ENCODE data around the gene NUP37. TPM values are rescaled to one million over a fixed set of nuclear protein-coding genes. Genes with fewer than 3 reads are reported as not detected.

NUP37 gene
- total and polyA plus RNA-seq, 9 of the 15 experiments (the other 6 are each of a cell fraction or from before 2014, with no cell fraction given): 72.2 to 429 (median 170) TPM

DNA sequence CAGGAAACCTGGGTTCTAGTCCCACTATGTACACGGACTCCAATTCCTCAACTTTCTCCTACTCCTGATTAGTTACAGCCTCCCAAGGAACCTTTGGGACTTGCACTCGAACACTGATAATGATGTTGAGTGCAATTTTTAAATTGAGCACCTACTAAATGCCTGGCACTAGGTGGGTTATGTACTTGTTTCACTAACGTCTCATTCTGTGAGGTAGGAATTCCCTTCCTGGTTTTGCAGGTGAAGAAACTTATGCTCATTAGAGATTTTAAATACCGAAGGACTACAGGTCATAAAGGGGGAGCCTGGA lies 605 bp upstream of the NUP37 start (continued):
- no peak for TF ChIP-seq HSF4 (CRISPR knock-in tag; IDR thresholded peaks at IDR 0.05; ENCODE audit: borderline replicate concordance)
- no peak for TF ChIP-seq NCOA6 (IDR thresholded peaks at IDR 0.05)
- TF ChIP-seq ZNF354B (CRISPR knock-in tag; IDR thresholded peaks at IDR 0.05): no peak
- no peak for TF ChIP-seq THRAP3 (IDR thresholded peaks at IDR 0.05; ENCODE audit: borderline replicate concordance)
- TF ChIP-seq, protein P1, sequence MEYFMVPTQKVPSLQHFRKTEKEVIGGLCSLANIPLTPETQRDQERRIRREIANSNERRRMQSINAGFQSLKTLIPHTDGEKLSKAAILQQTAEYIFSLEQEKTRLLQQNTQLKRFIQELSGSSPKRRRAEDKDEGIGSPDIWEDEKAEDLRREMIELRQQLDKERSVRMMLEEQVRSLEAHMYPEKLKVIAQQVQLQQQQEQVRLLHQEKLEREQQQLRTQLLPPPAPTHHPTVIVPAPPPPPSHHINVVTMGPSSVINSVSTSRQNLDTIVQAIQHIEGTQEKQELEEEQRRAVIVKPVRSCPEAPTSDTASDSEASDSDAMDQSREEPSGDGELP (CRISPR knock-in tag; IDR thresholded peaks at IDR 0.05; ENCODE audit: borderline replicate concordance): no peak
- TF ChIP-seq MAFF (IDR thresholded peaks at IDR 0.05; ENCODE audit: low read length): no peak
- peak; percentile 64 for TF ChIP-seq ZNF134 (CRISPR knock-in tag; conservative IDR thresholded peaks at IDR 0.05)
- TF ChIP-seq C11orf30 (IDR thresholded peaks at IDR 0.05; ENCODE audit: low read depth): no peak
- TF ChIP-seq SRF (CRISPR knock-in tag; IDR thresholded peaks at IDR 0.05): no peak
- TF ChIP-seq TAF15 (IDR thresholded peaks at IDR 0.05; ENCODE audit: low read depth, low read length): no peak

DNA sequence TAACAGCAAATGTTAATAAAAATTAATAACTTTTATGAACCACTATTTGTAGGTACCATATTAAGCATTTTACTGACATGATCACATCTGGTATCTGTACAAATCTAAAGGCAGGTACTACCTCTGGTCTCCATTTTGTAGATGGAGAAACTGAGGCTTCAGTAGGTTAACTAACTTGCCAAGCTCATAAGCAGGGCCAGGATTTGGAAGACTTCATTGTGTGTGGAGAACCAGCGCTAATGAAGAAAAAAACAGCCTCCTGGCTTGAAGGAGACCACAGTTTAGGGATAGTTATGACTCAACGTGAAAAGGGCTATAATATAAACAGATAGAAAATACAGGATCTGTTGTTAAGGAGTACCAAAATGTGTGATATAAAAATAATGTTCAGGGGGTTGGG lies 1.0 kb downstream of the NUP37 start:
- H3K4me1 ChIP-seq (replicated peaks in 1 of 2; ENCODE audit: control insufficient read depth in 2 of 2, insufficient read depth in 2 of 2, low read length in 2 of 2): peaks cover 0 to 8% of the 10 kb centered on the region in 2 experiments; a peak in 2 of 5 replicates
- ATAC-seq (no peak), FAIRE-seq (no peak), DNase-seq (ENCODE audit: extremely low read depth in 1 of 4, low spot score in 3 of 4) (no peak)
- peaks cover 57% of the 10 kb centered on the region for H3K36me3 ChIP-seq (ENCODE audit: control insufficient read depth, insufficient read depth, low read length)
- CTCF ChIA-PET (ENCODE audit: low intra/inter-chr PET ratio): no interaction called here
- intact Hi-C loops (cut with micrococcal nuclease) (no loop called here), in situ Hi-C loops (cut with MboI) (loop anchor here (10.0 kb wide), 1 partner anchor 1686 kb away; no protein-coding TSS in a partner anchor)
- H3K4me3 ChIP-seq: peak overlapping the region; percentile 84
- H3K9me3 ChIP-seq (replicated peaks; ENCODE audit: control insufficient read depth, insufficient read depth, low read depth, low read length): no peaks in the 10 kb centered on the region
- no TSS peak for BruUV-seq (replicated peaks)
- H3K9ac ChIP-seq (ENCODE audit: insufficient read depth in 1 of 2, low read depth in 2 of 2, low read length in 2 of 2): peak overlapping the region in 1 of 2 experiments; percentile 95; a peak in 3 of 4 replicates
- H3K4me2 ChIP-seq (ENCODE audit: insufficient read depth, low read length): peak overlapping the region; percentile 98
- H3K79me2 ChIP-seq (ENCODE audit: control insufficient read depth, insufficient read depth, low read length): peaks cover 56% of the 10 kb centered on the region
- H3K27me3 ChIP-seq (ENCODE audit: control insufficient read depth in 2 of 2, insufficient read depth in 2 of 2, low read length in 2 of 2): no peaks in the 10 kb centered on the region
- POLR2A ChIA-PET: interaction anchor here (2.2 kb wide), 1 partner anchor 8 kb away, joined by 7 read pairs; no protein-coding TSS in a partner anchor
- H4K20me1 ChIP-seq (replicated peaks; ENCODE audit: control insufficient read depth, insufficient read depth, low read length): no peaks in the 10 kb centered on the region
- H3K9me1 ChIP-seq (ENCODE audit: control insufficient read depth, insufficient read depth, low read length): no peaks in the 10 kb centered on the region
- 7% methylated on average over 2 of the region's 2 CpGs for WGBS (ENCODE audit: insufficient coverage, low coverage, missing lambda C conversion rate)
- peak overlapping the region; percentile 85; the same call in 1 of the 3 replicates for H3K27ac ChIP-seq (ENCODE audit: extremely low read depth, low read depth, low read length)
- H2AFZ ChIP-seq (ENCODE audit: low read depth, low read length): peak overlapping the region; percentile 97; the same call in 1 of the 2 replicates
- TF ChIP-seq ERF (CRISPR knock-in tag; IDR thresholded peaks at IDR 0.05) (no peak), ZFP1 (CRISPR knock-in tag; IDR thresholded peaks at IDR 0.05) (no peak), HEY1 (CRISPR knock-in tag; IDR thresholded peaks at IDR 0.05; ENCODE audit: borderline replicate concordance) (no peak), ZNF263 (CRISPR knock-in tag; IDR thresholded peaks at IDR 0.05; ENCODE audit: borderline replicate concordance) (no peak), NFXL1 (CRISPR knock-in tag; IDR thresholded peaks at IDR 0.05) (no peak), RFX1 (IDR thresholded peaks at IDR 0.05) (no peak), ZNF23 (CRISPR knock-in tag; IDR thresholded peaks at IDR 0.05) (no peak), ILF3 (IDR thresholded peaks at IDR 0.05; ENCODE audit: borderline replicate concordance) (no peak), NCOA1 (IDR thresholded peaks at IDR 0.05; ENCODE audit: low read depth) (no peak)
- TF ChIP-seq, protein P2, sequence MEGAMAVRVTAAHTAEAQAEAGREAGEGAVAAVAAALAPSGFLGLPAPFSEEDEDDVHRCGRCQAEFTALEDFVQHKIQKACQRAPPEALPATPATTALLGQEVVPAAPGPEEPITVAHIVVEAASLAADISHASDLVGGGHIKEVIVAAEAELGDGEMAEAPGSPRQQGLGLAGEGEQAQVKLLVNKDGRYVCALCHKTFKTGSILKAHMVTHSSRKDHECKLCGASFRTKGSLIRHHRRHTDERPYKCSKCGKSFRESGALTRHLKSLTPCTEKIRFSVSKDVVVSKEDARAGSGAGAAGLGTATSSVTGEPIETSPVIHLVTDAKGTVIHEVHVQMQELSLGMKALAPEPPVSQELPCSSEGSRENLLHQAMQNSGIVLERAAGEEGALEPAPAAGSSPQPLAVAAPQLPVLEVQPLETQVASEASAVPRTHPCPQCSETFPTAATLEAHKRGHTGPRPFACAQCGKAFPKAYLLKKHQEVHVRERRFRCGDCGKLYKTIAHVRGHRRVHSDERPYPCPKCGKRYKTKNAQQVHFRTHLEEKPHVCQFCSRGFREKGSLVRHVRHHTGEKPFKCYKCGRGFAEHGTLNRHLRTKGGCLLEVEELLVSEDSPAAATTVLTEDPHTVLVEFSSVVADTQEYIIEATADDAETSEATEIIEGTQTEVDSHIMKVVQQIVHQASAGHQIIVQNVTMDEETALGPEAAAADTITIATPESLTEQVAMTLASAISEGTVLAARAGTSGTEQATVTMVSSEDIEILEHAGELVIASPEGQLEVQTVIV (CRISPR knock-in tag; IDR thresholded peaks at IDR 0.05; ENCODE audit: borderline replicate concordance): no peak
- TF ChIP-seq, protein P3, sequence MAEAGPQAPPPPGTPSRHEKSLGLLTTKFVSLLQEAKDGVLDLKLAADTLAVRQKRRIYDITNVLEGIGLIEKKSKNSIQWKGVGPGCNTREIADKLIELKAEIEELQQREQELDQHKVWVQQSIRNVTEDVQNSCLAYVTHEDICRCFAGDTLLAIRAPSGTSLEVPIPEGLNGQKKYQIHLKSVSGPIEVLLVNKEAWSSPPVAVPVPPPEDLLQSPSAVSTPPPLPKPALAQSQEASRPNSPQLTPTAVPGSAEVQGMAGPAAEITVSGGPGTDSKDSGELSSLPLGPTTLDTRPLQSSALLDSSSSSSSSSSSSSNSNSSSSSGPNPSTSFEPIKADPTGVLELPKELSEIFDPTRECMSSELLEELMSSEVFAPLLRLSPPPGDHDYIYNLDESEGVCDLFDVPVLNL (CRISPR knock-in tag; IDR thresholded peaks at IDR 0.05; ENCODE audit: low read depth): no peak
